HS-27A (cell line): Measurements from ENCODE around the gene LRMDA.

Experiments used
- DNase-seq: peaks from one replicate; pipeline ENCODE4 v3.0.0-alpha.2; 2012; ENCODE audit warnings: low read depth, missing footprints

Gene LRMDA

GRCh38 chr10:75716506-75716905, 285.1 kb downstream of the LRMDA start:
- DNase-seq: no peak

- DNase-seq: no peak
Observed at GRCh38 chr10:75717126-75717916, 285.9 kb downstream of the LRMDA start.

- DNase-seq: no peak
Observed at GRCh38 chr10:75718991-75719390, 287.6 kb downstream of the LRMDA start.

- no peak for DNase-seq
Observed at GRCh38 chr10:75720157-75720556, 288.7 kb downstream of the LRMDA start.

- DNase-seq: no peak
Observed at GRCh38 chr10:75722020-75722419, 290.6 kb downstream of the LRMDA start.

GRCh38 chr10:75722609-75723008, 291.2 kb downstream of the LRMDA start:
- DNase-seq: no peak

- no peak for DNase-seq
Observed at GRCh38 chr10:75723319-75723980, 292.0 kb downstream of the LRMDA start.

GRCh38 chr10:75724047-75724446, 292.6 kb downstream of the LRMDA start:
- DNase-seq: no peak

- DNase-seq: no peak
Observed at GRCh38 chr10:75726522-75727483, 295.4 kb downstream of the LRMDA start.

GRCh38 chr10:75730847-75731246, 299.4 kb downstream of the LRMDA start:
- no peak for DNase-seq

GRCh38 chr10:75733135-75733890, 301.9 kb downstream of the LRMDA start:
- no peak for DNase-seq

- no peak for DNase-seq
Observed at GRCh38 chr10:75736151-75736640, 304.8 kb downstream of the LRMDA start.

- DNase-seq: no peak
Observed at GRCh38 chr10:75736889-75737579, 305.6 kb downstream of the LRMDA start.

GRCh38 chr10:75737580-75737949, 306.1 kb downstream of the LRMDA start:
- DNase-seq: no peak

- no peak for DNase-seq
Observed at GRCh38 chr10:75738924-75739323, 307.5 kb downstream of the LRMDA start.

GRCh38 chr10:75739414-75740143, 308.2 kb downstream of the LRMDA start:
- DNase-seq: no peak

GRCh38 chr10:75740541-75740940, 309.1 kb downstream of the LRMDA start:
- no peak for DNase-seq

GRCh38 chr10:75742355-75742754, 310.9 kb downstream of the LRMDA start:
- DNase-seq: no peak

- no peak for DNase-seq
Observed at GRCh38 chr10:75743291-75743778, 311.9 kb downstream of the LRMDA start.

- no peak for DNase-seq
Observed at GRCh38 chr10:75744261-75744660, 312.8 kb downstream of the LRMDA start.
